H1 (cell line): ENCODE results near the gene CLDN14.

ENCODE experiments used
- BCL11A ChIP-seq, 2 experiments: IDR thresholded peaks; one replicate each; pipeline ENCODE4 v1.6.1; 2011; ENCODE audit warnings: low read depth in 2 of 2, low read length in 2 of 2, mild to moderate bottlenecking in 2 of 2
- BRCA1 ChIP-seq: IDR thresholded peaks from 2 replicates; pipeline ENCODE4 v1.6.1; 2012; ENCODE audit warnings: low read depth, low read length, improper control_type of control experiment
- CHD2 ChIP-seq: IDR thresholded peaks from 2 replicates; pipeline ENCODE4 v1.6.1; 2012; ENCODE audit warnings: low read length, improper control_type of control experiment
- EP300 ChIP-seq, 2 experiments: IDR thresholded peaks; 1 replicate in 1 of 2; 2 replicates in 1 of 2; pipeline ENCODE4 v1.6.1; 2011 to 2012; ENCODE audit warnings: low read depth in 2 of 2, low read length in 2 of 2, mild to moderate bottlenecking in 2 of 2, borderline replicate concordance in 1 of 2, inconsistent platforms in 1 of 2, moderate library complexity in 1 of 2
- EZH2 ChIP-seq: fragments of 200-600 bp; sonication (generic); IDR thresholded peaks from 2 replicates; pipeline ENCODE4 v1.7.1; 2012; ENCODE audit warnings: low read depth, mild to moderate bottlenecking, moderate library complexity, low read length, inconsistent platforms; ENCODE audit not compliant: severe bottlenecking
- JUN ChIP-seq: IDR thresholded peaks from 2 replicates; pipeline ENCODE4 v1.6.1; 2011; ENCODE audit warnings: low read depth, mild to moderate bottlenecking, improper control_type of control experiment, low read length
- POLR2A ChIP-seq, 2 experiments: IDR thresholded peaks; 1 replicate in 1 of 2; 2 replicates in 1 of 2; pipeline ENCODE4 v1.6.1; 2011; ENCODE audit warnings: low read depth in 2 of 2, low read length in 2 of 2, mild to moderate bottlenecking in 2 of 2; ENCODE audit errors: control extremely low read depth in 1 of 2
- POLR2AphosphoS5 ChIP-seq: IDR thresholded peaks from 2 replicates; pipeline ENCODE4 v1.6.1; 2011; ENCODE audit warnings: low read depth, low read length
- RAD21 ChIP-seq, 2 experiments: IDR thresholded peaks in 1 of 2; conservative IDR thresholded peaks in 1 of 2; 2 replicates each; pipeline ENCODE4 v1.6.1; 2011; ENCODE audit warnings: low read depth in 2 of 2, low read length in 2 of 2, improper control_type of control experiment in 1 of 2, inconsistent platforms in 1 of 2, mild to moderate bottlenecking in 1 of 2, moderate library complexity in 1 of 2
- TAF1 ChIP-seq: IDR thresholded peaks from 2 replicates; pipeline ENCODE4 v1.6.1; 2011; ENCODE audit warnings: mild to moderate bottlenecking, low read depth, low read length
- TF ChIP-seq, protein P1 (sequence below), 3 experiments: IDR thresholded peaks; 1 replicate in 2 of 3; 2 replicates in 1 of 3; pipeline versions ENCODE4 v1.5.1 to v1.6.1; 2011; ENCODE audit warnings: low read length in 3 of 3, mild to moderate bottlenecking in 3 of 3, inconsistent platforms in 2 of 3, low read depth in 1 of 3, moderate library complexity in 1 of 3; ENCODE audit not compliant: insufficient read depth in 1 of 3; ENCODE audit errors: control extremely low read depth in 1 of 3

DNA sequence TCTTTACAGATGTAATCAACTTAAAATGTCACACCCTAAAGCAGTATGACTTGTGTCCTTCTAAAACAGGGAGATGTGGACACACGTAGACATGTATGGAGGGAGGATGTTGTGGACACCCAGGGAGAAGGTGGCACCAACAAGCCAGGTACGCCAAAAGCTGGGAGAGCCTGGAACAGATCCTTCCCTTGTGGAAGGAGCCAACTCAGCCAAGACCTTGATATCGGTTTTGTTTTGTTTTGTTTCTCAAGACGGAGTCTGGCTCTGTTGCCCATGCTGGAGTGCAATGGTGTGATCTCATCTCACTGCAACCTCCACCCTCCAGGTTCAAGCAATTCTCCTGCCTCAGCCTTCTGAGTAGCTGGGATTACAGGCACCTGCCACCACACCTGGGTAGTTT lies 49.1 kb downstream of the CLDN14 start:
- TF ChIP-seq, protein P1, sequence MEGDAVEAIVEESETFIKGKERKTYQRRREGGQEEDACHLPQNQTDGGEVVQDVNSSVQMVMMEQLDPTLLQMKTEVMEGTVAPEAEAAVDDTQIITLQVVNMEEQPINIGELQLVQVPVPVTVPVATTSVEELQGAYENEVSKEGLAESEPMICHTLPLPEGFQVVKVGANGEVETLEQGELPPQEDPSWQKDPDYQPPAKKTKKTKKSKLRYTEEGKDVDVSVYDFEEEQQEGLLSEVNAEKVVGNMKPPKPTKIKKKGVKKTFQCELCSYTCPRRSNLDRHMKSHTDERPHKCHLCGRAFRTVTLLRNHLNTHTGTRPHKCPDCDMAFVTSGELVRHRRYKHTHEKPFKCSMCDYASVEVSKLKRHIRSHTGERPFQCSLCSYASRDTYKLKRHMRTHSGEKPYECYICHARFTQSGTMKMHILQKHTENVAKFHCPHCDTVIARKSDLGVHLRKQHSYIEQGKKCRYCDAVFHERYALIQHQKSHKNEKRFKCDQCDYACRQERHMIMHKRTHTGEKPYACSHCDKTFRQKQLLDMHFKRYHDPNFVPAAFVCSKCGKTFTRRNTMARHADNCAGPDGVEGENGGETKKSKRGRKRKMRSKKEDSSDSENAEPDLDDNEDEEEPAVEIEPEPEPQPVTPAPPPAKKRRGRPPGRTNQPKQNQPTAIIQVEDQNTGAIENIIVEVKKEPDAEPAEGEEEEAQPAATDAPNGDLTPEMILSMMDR (IDR thresholded peaks at IDR 0.05; ENCODE audit: control extremely low read depth in 1 of 3, insufficient read depth in 1 of 3, low read depth in 1 of 3, low read length in 3 of 3), result no peak
- TF ChIP-seq BRCA1 (no peak), EZH2 (no peak), EP300 (IDR thresholded peaks at IDR 0.05; ENCODE audit: borderline replicate concordance in 1 of 2, low read depth in 2 of 2, low read length in 2 of 2) (no peak), JUN (no peak), RAD21 (IDR thresholded peaks at IDR 0.05 in 1 of 2, conservative IDR thresholded peaks at IDR 0.05 in 1 of 2; ENCODE audit: low read depth in 2 of 2, low read length in 2 of 2) (no peak), POLR2AphosphoS5 (no peak), BCL11A (IDR thresholded peaks at IDR 0.05; ENCODE audit: low read depth in 2 of 2, low read length in 2 of 2) (no peak), POLR2A (IDR thresholded peaks at IDR 0.05; ENCODE audit: control extremely low read depth in 1 of 2, low read depth in 2 of 2, low read length in 2 of 2) (no peak), CHD2 (no peak), TAF1 (no peak)
